IPS DF 4.7 (cell line): Measurements from ENCODE around the gene AIM2.
A peak's percentile ranks its signal among the peaks of the same experiment; 100 is the strongest.
"Not testable (repeated sequence)": the region's sequence is repeated elsewhere in the genome, so short reads cannot be mapped to it uniquely, and the experiment has no call there.

Source experiments
- DNase-seq: peaks from one replicate; pipeline ENCODE4 v3.0.0-alpha.2; 2013; ENCODE audit warnings: low spot score; ENCODE audit errors: extremely low read depth

AIM2 gene

GRCh38 chr1:159079525-159079924 lies 3.0 kb upstream of the AIM2 start:
- DNase-seq: no peak

- no peak for DNase-seq
These were observed 775 bp upstream of the AIM2 start for GRCh38 chr1:159077120-159077961.

GRCh38 chr1:159071970-159072582 lies 4.5 kb downstream of the AIM2 start:
- peak; percentile 16 for DNase-seq

GRCh38 chr1:159068886-159069285 lies 7.7 kb downstream of the AIM2 start:
- DNase-seq: no peak

- no peak for DNase-seq
These were observed 8.6 kb downstream of the AIM2 start for GRCh38 chr1:159067699-159068621.

- no peak for DNase-seq
These were observed 10.5 kb downstream of the AIM2 start for GRCh38 chr1:159066108-159066507.

- DNase-seq: no peak
These were observed 11.5 kb downstream of the AIM2 start for GRCh38 chr1:159065106-159065505.

GRCh38 chr1:159058751-159059150 lies 17.8 kb downstream of the AIM2 start:
- DNase-seq: no peak

GRCh38 chr1:159056069-159056698 lies 20.4 kb downstream of the AIM2 start:
- DNase-seq: peak; percentile 7

- no peak for DNase-seq
These were observed 21.4 kb downstream of the AIM2 start for GRCh38 chr1:159055181-159055641.

- no peak for DNase-seq
These were observed 22.1 kb downstream of the AIM2 start for GRCh38 chr1:159054427-159054826.

- DNase-seq: no peak
These were observed 25.1 kb downstream of the AIM2 start for GRCh38 chr1:159051436-159051835.

GRCh38 chr1:159046486-159046885 lies 30.1 kb downstream of the AIM2 start:
- not testable (repeated sequence) for DNase-seq

GRCh38 chr1:159040893-159041724 lies 35.5 kb downstream of the AIM2 start:
- no peak for DNase-seq

- DNase-seq: no peak
These were observed 36.4 kb downstream of the AIM2 start for GRCh38 chr1:159040206-159040605.

- DNase-seq: no peak
These were observed 45.6 kb downstream of the AIM2 start for GRCh38 chr1:159030877-159031447.

GRCh38 chr1:159030311-159030710 lies 46.3 kb downstream of the AIM2 start:
- DNase-seq: no peak

GRCh38 chr1:159026841-159027240 lies 49.7 kb downstream of the AIM2 start:
- DNase-seq: not testable (repeated sequence)

- DNase-seq: no peak
These were observed 51.5 kb downstream of the AIM2 start for GRCh38 chr1:159025043-159025442.

- DNase-seq: no peak
These were observed 52.8 kb downstream of the AIM2 start for GRCh38 chr1:159023723-159024122.
